DMS53 (cell line): ENCODE measurements around the gene SMC5.
"Not testable (repeated sequence)": the region's sequence is repeated elsewhere in the genome, so short reads cannot be mapped to it uniquely, and the experiment has no call there.

ENCODE experiments used
- DNase-seq: peaks from one replicate; lab custom pipeline; 2025; lab: John Stamatoyannopoulos, UW

The SMC5 gene

GRCh38 chr9:70258692-70259511, at the start of gene SMC5:
TSS of gene SMC5 (plus strand) at chr9:70258978. CDS start at chr9:70259079, 101 bp downstream.
- peak; percentile 92 for DNase-seq

- DNase-seq = no peak
These were observed 41.7 kb upstream of the SMC5 start for GRCh38 chr9:70217029-70217428.

- DNase-seq = no peak
These were observed 40.0 kb upstream of the SMC5 start for GRCh38 chr9:70218767-70219166.

GRCh38 chr9:70220216-70220615, 38.6 kb upstream of the SMC5 start:
- no peak for DNase-seq

- no peak for DNase-seq
These were observed 36.4 kb upstream of the SMC5 start for GRCh38 chr9:70222354-70222753.

- no peak for DNase-seq
These were observed 30.7 kb upstream of the SMC5 start for GRCh38 chr9:70228118-70228517.

GRCh38 chr9:70228611-70229010, 30.2 kb upstream of the SMC5 start:
- DNase-seq = no peak

- peak; percentile 1 for DNase-seq
These were observed 29.8 kb upstream of the SMC5 start for GRCh38 chr9:70229026-70229425.

- DNase-seq = peak; percentile 47
These were observed 29.2 kb upstream of the SMC5 start for GRCh38 chr9:70229579-70229978.

- DNase-seq = no peak
These were observed 26.3 kb upstream of the SMC5 start for GRCh38 chr9:70232476-70232875.

- DNase-seq = not testable (repeated sequence)
These were observed 24.6 kb upstream of the SMC5 start for GRCh38 chr9:70234208-70234607.

GRCh38 chr9:70245952-70246351, 12.8 kb upstream of the SMC5 start:
- not testable (repeated sequence) for DNase-seq

GRCh38 chr9:70250221-70250620, 8.6 kb upstream of the SMC5 start:
- DNase-seq = no peak

GRCh38 chr9:70255486-70255885, 3.3 kb upstream of the SMC5 start:
- DNase-seq = no peak

GRCh38 chr9:70256123-70256551, 2.6 kb upstream of the SMC5 start:
- DNase-seq = no peak

- DNase-seq = no peak
These were observed 1.3 kb upstream of the SMC5 start for GRCh38 chr9:70257502-70257901.

- peak; percentile 86 for DNase-seq
These were observed 637 bp upstream of the SMC5 start for GRCh38 chr9:70257991-70258691.

GRCh38 chr9:70259512-70259802, 679 bp downstream of the SMC5 start:
- DNase-seq = no peak

- no peak for DNase-seq
These were observed 1.2 kb downstream of the SMC5 start for GRCh38 chr9:70260007-70260443.

GRCh38 chr9:70260606-70261005, 1.8 kb downstream of the SMC5 start:
- DNase-seq = no peak

- DNase-seq = no peak
These were observed 2.5 kb downstream of the SMC5 start for GRCh38 chr9:70261131-70261870.

GRCh38 chr9:70262366-70262765, 3.6 kb downstream of the SMC5 start:
- DNase-seq = no peak

GRCh38 chr9:70262948-70263347, 4.2 kb downstream of the SMC5 start:
- no peak for DNase-seq
